B cell (primary cell): Measurements from ENCODE around the gene KRTAP26-1. TPM values are rescaled to one million over a fixed set of nuclear protein-coding genes. Genes with fewer than 3 reads are reported as not detected.

ENCODE experiments used
- ATAC-seq: fragments of 200-7000 bp; cut with Tn5 transposase; one replicate; pipeline ENCODE4 v1.10.0; 2021; ENCODE audit warnings: low read depth, mild to moderate bottlenecking, moderate number of reproducible peaks, moderate library complexity
- CTCF ChIA-PET: fragments of 350-600 bp; sonication (Branson Sonifier 250); formaldehyde crosslinking; loops from one replicate; lab custom pipeline; 2021; ENCODE audit warnings: antibody characterized with exemption, inconsistent platforms; lab: Charles Lee
- POLR2A ChIA-PET: fragments of 350-600 bp; sonication (Branson Sonifier 250); formaldehyde crosslinking; loops from one replicate; lab custom pipeline; 2021; ENCODE audit warnings: antibody characterized with exemption; lab: Charles Lee
- DNase-seq: peaks from one replicate; pipeline ENCODE4 v3.0.0; 2013
- H2AFZ ChIP-seq: 2 replicates; pipeline ENCODE4 v1.6.1; 2012; ENCODE audit warnings: mild to moderate bottlenecking, low read depth, low read length; ENCODE audit not compliant: insufficient read depth, poor library complexity, severe bottlenecking
- H3K27ac ChIP-seq, 2 donors: 1 replicate in 1 of 2; 2 replicates in 1 of 2; pipeline ENCODE4 v1.5.1; 2012 to 2013; ENCODE audit warnings: low read length in 2 of 2, mild to moderate bottlenecking in 2 of 2, moderate library complexity in 1 of 2
- H3K27me3 ChIP-seq, 4 experiments: fragments of 200-600 bp in 1 of 4; sonication (generic) in 1 of 4; replicated peaks in 1 of 4; 1 replicate in 2 of 4; 2 replicates in 2 of 4; pipeline versions ENCODE4 v1.6.1 to v1.7.0; 2013 to 2016; ENCODE audit warnings: low read length in 3 of 4, mild to moderate bottlenecking in 2 of 4, mixed read lengths in 1 of 4, moderate library complexity in 1 of 4; ENCODE audit not compliant: insufficient read depth in 4 of 4, control insufficient read depth in 3 of 4; ENCODE audit errors: control extremely low read depth in 1 of 4
- H3K36me3 ChIP-seq, 2 experiments: replicated peaks in 1 of 2; 1 replicate in 1 of 2; 2 replicates in 1 of 2; pipeline versions ENCODE4 v1.6.1 to v1.7.1; 2013; ENCODE audit warnings: low read length in 1 of 2; ENCODE audit not compliant: insufficient read depth in 2 of 2, control insufficient read depth in 1 of 2; ENCODE audit errors: control extremely low read depth in 1 of 2, extremely low read depth in 1 of 2
- H3K4me1 ChIP-seq, 2 donors: fragments of 200-600 bp in 1 of 2; sonication (generic) in 1 of 2; 1 replicate in 1 of 2; 2 replicates in 1 of 2; pipeline versions ENCODE4 v1.5.1 to v1.6.1; 2013 to 2017; ENCODE audit warnings: low read length in 2 of 2; ENCODE audit not compliant: control insufficient read depth in 2 of 2, insufficient read depth in 2 of 2
- H3K4me2 ChIP-seq: replicated peaks from 2 replicates; pipeline ENCODE3; 2012; ENCODE audit warnings: mild to moderate bottlenecking, low read depth, low read length; ENCODE audit not compliant: poor library complexity, severe bottlenecking
- H3K4me3 ChIP-seq, 5 experiments: fragments of 200-600 bp in 1 of 5; sonication (generic) in 1 of 5; 1 replicate in 3 of 5; 2 replicates in 2 of 5; pipeline versions ENCODE4 v1.5.1 to v1.7.0; 2011 to 2016; ENCODE audit warnings: low read length in 4 of 5, mild to moderate bottlenecking in 4 of 5, low read depth in 2 of 5, control low read depth in 1 of 5, moderate library complexity in 1 of 5; ENCODE audit not compliant: insufficient read depth in 1 of 5; ENCODE audit errors: control extremely low read depth in 1 of 5, extremely low read depth in 1 of 5
- H3K79me2 ChIP-seq: fragments of 200-600 bp; sonication (generic); one replicate; pipeline ENCODE4 v1.6.0; 2016; ENCODE audit warnings: low read length; ENCODE audit not compliant: control insufficient read depth, insufficient read depth
- H3K9ac ChIP-seq: fragments of 200-600 bp; sonication (generic); 2 replicates; pipeline ENCODE4 v1.6.1; 2017; ENCODE audit warnings: mild to moderate bottlenecking, low read length, moderate library complexity
- H3K9me3 ChIP-seq, 3 donors: one replicate each; pipeline versions ENCODE4 v1.6.1 to v1.7.1; 2013; ENCODE audit warnings: low read length in 2 of 3; ENCODE audit not compliant: control insufficient read depth in 2 of 3, insufficient read depth in 1 of 3; ENCODE audit errors: control extremely low read depth in 1 of 3
- H4K20me1 ChIP-seq: 2 replicates; pipeline ENCODE4 v1.6.0; 2012; ENCODE audit warnings: mild to moderate bottlenecking, low read length; ENCODE audit not compliant: insufficient read depth, control insufficient read depth, poor library complexity, severe bottlenecking
- H3K27ac Mint-ChIP-seq: one replicate; pipeline ENCODE4 v1.8.0; 2021; ENCODE audit warnings: mixed read lengths
- H3K27me3 Mint-ChIP-seq: one replicate; pipeline ENCODE4 v1.8.0; 2021; ENCODE audit warnings: mixed read lengths
- H3K4me1 Mint-ChIP-seq: one replicate; pipeline ENCODE4 v1.8.0; 2021; ENCODE audit warnings: mixed read lengths
- H3K4me3 Mint-ChIP-seq: one replicate; pipeline ENCODE4 v1.8.0; 2021; ENCODE audit warnings: mixed read lengths
- H3K9me3 Mint-ChIP-seq: one replicate; pipeline ENCODE4 v1.8.0; 2022; ENCODE audit warnings: mixed read lengths; ENCODE audit not compliant: insufficient read depth
- EZH2 ChIP-seq: IDR thresholded peaks from 2 replicates; pipeline ENCODE4 v1.6.1; 2012; ENCODE audit warnings: borderline replicate concordance, low read depth, mild to moderate bottlenecking, moderate library complexity, low read length; ENCODE audit not compliant: insufficient read depth, poor library complexity, severe bottlenecking
- WGBS: methylation state at CpG from one replicate; pipeline ENCODE4 v1.1.5; 2013; ENCODE audit warnings: missing lambda C conversion rate; ENCODE audit not compliant: insufficient coverage; 5-methylcytosine and 5-hydroxymethylcytosine counted together
- intact Hi-C: fragments of 100-400 bp; cut with micrococcal nuclease; formaldehyde crosslinking; loops from one replicate; pipeline ENCODE4 v1.10.0; 2022
- polyA plus RNA-seq: library from polyadenylated mRNA; depleted of rRNA; stranded (reverse); fragments of >200 nt; gene quantifications from 2 replicates; pipeline ENCODE4 v1.2.3, GENCODE V29; 2012
- total RNA-seq, 2 donors: library from RNA; stranded (reverse); fragments of 120-200 nt in 1 of 2; gene quantifications; 1 replicate in 1 of 2; 2 replicates in 1 of 2; pipeline versions ENCODE4 v1.2.3 to v1.2.4, GENCODE V29; 2013 to 2022
- TF ChIP-seq, protein P1 (sequence below): fragments of 200-600 bp; IDR thresholded peaks from one replicate; pipeline ENCODE4 v1.8.0; 2022; ENCODE audit warnings: antibody characterized with exemption, mild to moderate bottlenecking

Gene KRTAP26-1
- total and polyA plus RNA-seq, 2 donors (not counting 1 experiment from before 2014, with no cell fraction given) = not detected

DNA sequence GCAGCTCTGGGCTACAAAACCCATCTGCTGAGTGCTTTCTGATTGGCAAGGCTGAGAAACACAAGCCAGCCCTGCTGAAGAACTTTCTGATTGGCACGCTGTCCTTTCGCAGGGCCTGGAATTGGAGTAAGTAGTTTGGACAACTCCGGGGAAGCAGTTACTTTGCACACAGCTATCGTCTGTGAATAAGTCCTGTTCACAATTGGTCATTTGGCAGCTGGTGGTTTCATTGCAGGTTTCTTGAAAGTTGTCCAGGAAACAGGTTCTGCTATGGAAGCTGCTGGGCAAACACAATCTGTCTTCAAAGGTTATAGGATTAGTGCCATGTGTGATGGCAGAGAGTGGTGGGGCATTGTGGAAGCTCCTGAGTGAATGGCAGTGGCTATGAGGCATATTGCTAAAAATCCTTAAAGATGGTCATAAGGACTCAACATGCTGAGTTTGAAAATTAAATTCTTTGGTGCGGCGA lies 17.2 kb upstream of the KRTAP26-1 start, which contains the start of gene KRTAP27-1:
Gene KRTAP27-1 (minus strand): TSS at position 419 of the 469 bp plus-strand sequence. CDS start 26 bp downstream, at position 393.
- POLR2A ChIA-PET = no interaction called here
- TF ChIP-seq, protein P1, sequence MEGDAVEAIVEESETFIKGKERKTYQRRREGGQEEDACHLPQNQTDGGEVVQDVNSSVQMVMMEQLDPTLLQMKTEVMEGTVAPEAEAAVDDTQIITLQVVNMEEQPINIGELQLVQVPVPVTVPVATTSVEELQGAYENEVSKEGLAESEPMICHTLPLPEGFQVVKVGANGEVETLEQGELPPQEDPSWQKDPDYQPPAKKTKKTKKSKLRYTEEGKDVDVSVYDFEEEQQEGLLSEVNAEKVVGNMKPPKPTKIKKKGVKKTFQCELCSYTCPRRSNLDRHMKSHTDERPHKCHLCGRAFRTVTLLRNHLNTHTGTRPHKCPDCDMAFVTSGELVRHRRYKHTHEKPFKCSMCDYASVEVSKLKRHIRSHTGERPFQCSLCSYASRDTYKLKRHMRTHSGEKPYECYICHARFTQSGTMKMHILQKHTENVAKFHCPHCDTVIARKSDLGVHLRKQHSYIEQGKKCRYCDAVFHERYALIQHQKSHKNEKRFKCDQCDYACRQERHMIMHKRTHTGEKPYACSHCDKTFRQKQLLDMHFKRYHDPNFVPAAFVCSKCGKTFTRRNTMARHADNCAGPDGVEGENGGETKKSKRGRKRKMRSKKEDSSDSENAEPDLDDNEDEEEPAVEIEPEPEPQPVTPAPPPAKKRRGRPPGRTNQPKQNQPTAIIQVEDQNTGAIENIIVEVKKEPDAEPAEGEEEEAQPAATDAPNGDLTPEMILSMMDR = no peak
- TF ChIP-seq EZH2 = no peak
- H3K9me3 ChIP-seq = no peaks in the 10 kb centered on the region
- H3K4me3 Mint-ChIP-seq = no peak within 1 kb of the TSS
- intact Hi-C loops = no loop called here
- CTCF ChIA-PET = no interaction called here
- H3K27ac ChIP-seq = no peak within 1 kb of the TSS
- no peak within 1 kb of the TSS for H3K9ac ChIP-seq
- H3K4me3 ChIP-seq = no peak within 1 kb of the TSS
- no peaks in the 10 kb centered on the region for H4K20me1 ChIP-seq
- H3K27ac Mint-ChIP-seq = no peak within 1 kb of the TSS
- ATAC-seq = no peak
- no peaks in the 10 kb centered on the region for H3K27me3 Mint-ChIP-seq
- H3K79me2 ChIP-seq = no peaks in the 10 kb centered on the region
- H3K4me1 ChIP-seq = no peaks in the 10 kb centered on the region
- no peaks in the 10 kb centered on the region for H3K36me3 ChIP-seq
- DNase-seq = no peak
- H3K9me3 Mint-ChIP-seq = no peaks in the 10 kb centered on the region
- no peak within 1 kb of the TSS for H2AFZ ChIP-seq
- 100% methylated on average over 4 of the region's 6 CpGs for WGBS
- no peak within 1 kb of the TSS for H3K4me2 ChIP-seq
- no peaks in the 10 kb centered on the region for H3K4me1 Mint-ChIP-seq
- H3K27me3 ChIP-seq = no peaks in the 10 kb centered on the region

DNA sequence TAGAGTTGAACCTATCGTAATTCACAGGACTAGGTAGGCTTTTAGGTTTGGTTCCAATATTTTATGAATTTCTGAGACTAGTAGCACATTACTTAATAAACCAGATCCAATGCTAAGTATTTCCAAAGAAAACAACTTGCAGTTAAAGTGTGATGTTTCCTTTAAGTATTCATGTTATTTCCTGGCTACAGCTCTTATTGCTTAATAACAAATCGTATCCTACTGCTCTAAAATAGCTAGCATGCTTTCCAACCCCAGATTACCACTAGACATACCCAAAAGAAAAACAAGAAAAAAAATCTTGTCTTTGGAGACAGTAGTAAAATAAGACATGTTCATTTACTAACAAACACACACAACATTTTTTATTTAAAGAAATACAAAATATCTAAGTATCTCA lies 16.5 kb upstream of the KRTAP26-1 start:
- H3K79me2 ChIP-seq = no peaks in the 10 kb centered on the region
- no peak overlapping the region for H3K4me3 Mint-ChIP-seq
- ATAC-seq (no peak), DNase-seq (no peak)
- no peaks in the 10 kb centered on the region for H3K27me3 Mint-ChIP-seq
- intact Hi-C loops = no loop called here
- no peak overlapping the region for H3K4me2 ChIP-seq
- ChIA-PET POLR2A (no interaction called here), CTCF (no interaction called here)
- TF ChIP-seq, protein P1 = no peak
- TF ChIP-seq EZH2 = no peak
- no peaks in the 10 kb centered on the region for H4K20me1 ChIP-seq
- H3K9me3 Mint-ChIP-seq = no peaks in the 10 kb centered on the region
- H2AFZ ChIP-seq = no peak overlapping the region
- H3K27ac ChIP-seq = no peak overlapping the region
- no peaks in the 10 kb centered on the region for H3K36me3 ChIP-seq
- no peak overlapping the region for H3K9ac ChIP-seq
- no peaks in the 10 kb centered on the region for H3K4me1 Mint-ChIP-seq
- no peaks in the 10 kb centered on the region for H3K27me3 ChIP-seq
- H3K4me3 ChIP-seq = no peak overlapping the region
- H3K4me1 ChIP-seq = no peaks in the 10 kb centered on the region
- no peaks in the 10 kb centered on the region for H3K9me3 ChIP-seq
- H3K27ac Mint-ChIP-seq = no peak overlapping the region
- no CpG with 5 or more reads among the region's 2 CpGs for WGBS
